Fibroblast of villous mesenchyme (primary cell): ENCODE data around the gene RGS6. TPM values are rescaled to one million over a fixed set of nuclear protein-coding genes. Genes with fewer than 3 reads are reported as not detected.
A peak's percentile ranks its signal among the peaks of the same experiment; 100 is the strongest.

Experiments used
- DNase-seq: peaks from one replicate; pipeline ENCODE4 v3.0.0-alpha.2; 2010; ENCODE audit warnings: low read depth
- H3K4me3 ChIP-seq: 2 replicates; pipeline ENCODE4 v1.5.1; 2011; ENCODE audit warnings: low read depth, mild to moderate bottlenecking, low read length
- total RNA-seq: library from RNA; depleted of rRNA; stranded (reverse); fragments of >200 nt; gene quantifications from 2 replicates; pipeline ENCODE4 v1.2.3, GENCODE V29; 2012
- TF ChIP-seq, protein P1 (sequence below): IDR thresholded peaks from 2 replicates; pipeline ENCODE4 v1.5.1; 2012; ENCODE audit warnings: low read depth, mild to moderate bottlenecking, low read length; ENCODE audit not compliant: insufficient read depth

Gene RGS6
- total RNA-seq, 1 donor, result not detected

GRCh38 chr14:72549854-72550253 lies 617.6 kb downstream of the RGS6 start:
- no peak for DNase-seq
- H3K4me3 ChIP-seq, result no peak overlapping the region
- TF ChIP-seq, protein P1, sequence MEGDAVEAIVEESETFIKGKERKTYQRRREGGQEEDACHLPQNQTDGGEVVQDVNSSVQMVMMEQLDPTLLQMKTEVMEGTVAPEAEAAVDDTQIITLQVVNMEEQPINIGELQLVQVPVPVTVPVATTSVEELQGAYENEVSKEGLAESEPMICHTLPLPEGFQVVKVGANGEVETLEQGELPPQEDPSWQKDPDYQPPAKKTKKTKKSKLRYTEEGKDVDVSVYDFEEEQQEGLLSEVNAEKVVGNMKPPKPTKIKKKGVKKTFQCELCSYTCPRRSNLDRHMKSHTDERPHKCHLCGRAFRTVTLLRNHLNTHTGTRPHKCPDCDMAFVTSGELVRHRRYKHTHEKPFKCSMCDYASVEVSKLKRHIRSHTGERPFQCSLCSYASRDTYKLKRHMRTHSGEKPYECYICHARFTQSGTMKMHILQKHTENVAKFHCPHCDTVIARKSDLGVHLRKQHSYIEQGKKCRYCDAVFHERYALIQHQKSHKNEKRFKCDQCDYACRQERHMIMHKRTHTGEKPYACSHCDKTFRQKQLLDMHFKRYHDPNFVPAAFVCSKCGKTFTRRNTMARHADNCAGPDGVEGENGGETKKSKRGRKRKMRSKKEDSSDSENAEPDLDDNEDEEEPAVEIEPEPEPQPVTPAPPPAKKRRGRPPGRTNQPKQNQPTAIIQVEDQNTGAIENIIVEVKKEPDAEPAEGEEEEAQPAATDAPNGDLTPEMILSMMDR, result no peak

DNA sequence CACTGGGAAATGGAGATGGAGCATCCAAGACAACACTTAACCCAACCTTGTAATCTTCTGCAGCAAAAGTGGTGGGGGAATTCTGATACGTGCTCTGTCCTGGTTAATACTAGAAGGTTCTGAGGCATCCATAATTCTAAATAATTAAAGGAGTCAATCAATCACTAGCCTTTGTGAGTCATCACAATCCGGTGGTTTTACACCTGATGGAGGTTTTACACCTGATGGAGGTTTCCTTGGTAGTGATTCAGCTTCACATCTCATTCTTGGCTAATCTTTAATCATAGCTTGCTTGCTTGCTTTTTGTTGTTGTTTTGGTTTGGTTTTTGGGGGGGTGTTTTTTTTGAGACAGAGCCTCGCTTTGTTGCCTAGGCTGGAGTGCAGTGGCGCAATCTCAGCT lies 618.3 kb downstream of the RGS6 start:
- H3K4me3 ChIP-seq, result no peak overlapping the region
- TF ChIP-seq, protein P1, result no peak
- no peak for DNase-seq

GRCh38 chr14:72552236-72552635 lies 620.0 kb downstream of the RGS6 start:
- H3K4me3 ChIP-seq, result no peak overlapping the region
- TF ChIP-seq, protein P1, result no peak
- DNase-seq, result no peak

DNA sequence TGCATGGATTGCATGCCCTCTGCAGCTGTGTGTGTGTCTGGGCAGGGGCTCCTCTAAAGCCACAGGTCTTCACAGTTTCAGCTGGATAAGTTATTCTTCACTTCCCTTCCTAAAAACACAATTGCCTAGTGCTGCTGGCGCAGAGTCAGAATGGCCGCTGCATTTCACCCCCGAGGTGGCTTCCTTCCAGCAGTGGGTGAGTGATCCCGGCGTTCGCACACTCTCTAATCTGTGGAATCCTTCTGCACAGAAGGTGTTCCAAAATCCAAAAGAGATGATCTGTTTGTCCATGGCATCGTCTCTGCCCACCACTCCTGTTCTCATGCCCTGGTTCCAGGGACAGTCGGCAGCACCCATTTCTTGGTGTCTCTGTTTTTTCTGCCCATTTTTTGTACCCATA lies 620.9 kb downstream of the RGS6 start:
- H3K4me3 ChIP-seq, result no peak overlapping the region
- TF ChIP-seq, protein P1, result no peak
- no peak for DNase-seq

DNA sequence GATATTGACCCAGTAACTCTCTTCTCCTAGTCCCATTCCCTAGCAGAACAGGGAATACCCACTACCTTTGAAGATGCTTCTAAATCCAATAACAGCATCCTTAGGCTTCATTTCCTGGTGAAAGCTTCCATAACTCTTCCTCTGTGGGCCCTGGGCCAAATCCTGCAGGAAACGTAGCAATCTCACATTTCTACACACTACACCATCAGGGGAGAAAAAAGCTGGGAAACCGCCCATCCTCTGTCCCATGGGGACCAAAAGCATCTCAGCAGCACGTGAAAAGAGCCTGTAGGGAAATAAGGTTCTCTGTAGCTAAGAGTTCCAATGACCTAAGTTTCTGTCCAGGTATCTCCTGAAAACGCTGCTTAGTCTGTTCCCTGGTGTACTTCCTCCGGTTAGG lies 621.4 kb downstream of the RGS6 start:
- TF ChIP-seq, protein P1, result no peak
- DNase-seq, result no peak
- H3K4me3 ChIP-seq, result no peak overlapping the region

DNA sequence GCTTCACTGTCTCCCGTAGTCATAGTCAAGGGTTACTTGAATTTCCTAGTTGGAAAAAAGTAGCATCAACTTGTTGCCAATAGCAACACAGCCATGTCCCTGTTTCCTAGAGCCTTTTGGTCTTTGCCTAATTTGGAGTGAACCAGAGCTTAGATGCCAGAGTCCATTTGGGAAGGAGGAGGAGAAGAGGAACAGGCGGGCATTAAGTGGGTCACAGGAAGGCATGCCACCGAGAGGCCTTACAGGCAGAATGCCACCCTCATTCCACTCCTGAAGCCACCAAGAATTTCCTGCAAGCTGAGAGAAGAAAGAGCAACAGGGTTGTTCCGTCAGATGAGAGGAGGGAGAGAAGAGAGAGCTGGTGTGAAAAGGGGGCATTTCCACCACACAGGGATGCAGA lies 622.2 kb downstream of the RGS6 start:
- TF ChIP-seq, protein P1, result no peak
- no peak overlapping the region for H3K4me3 ChIP-seq
- no peak for DNase-seq

DNA sequence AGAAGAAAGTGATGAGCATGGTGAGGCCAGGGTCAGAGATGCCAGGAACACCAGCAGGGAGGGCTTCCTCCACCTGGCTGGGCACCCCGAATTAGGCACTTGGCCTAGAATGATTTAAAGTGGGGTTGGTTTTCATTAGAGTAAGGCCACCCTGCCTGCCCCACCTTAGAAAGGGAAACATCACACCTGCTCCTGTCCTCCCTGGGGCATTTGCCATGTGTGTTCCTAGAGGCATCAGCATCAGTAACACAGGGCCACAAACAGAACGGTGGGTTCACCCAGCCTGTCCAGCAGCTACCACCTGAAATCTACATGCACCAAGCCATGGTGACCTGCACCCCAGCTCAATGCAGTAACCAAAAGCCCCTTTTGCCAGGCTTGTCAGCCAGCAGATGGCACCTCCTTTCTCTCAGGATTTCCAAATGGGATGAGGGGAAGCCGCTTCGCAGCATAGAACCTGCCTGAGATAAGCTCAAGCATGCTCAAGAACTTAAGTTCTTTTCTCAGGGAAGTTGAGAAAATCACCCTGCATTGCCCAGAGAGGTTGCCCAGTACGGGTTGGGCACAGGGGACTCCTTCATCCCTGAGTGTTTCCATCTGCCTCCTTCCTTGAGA lies 622.9 kb downstream of the RGS6 start:
- no peak overlapping the region for H3K4me3 ChIP-seq
- TF ChIP-seq, protein P1, result peak; percentile 17
- DNase-seq, result no peak
